Measurements from ENCODE around the gene APEX1. TPM values are rescaled to one million over a fixed set of nuclear protein-coding genes. Genes with fewer than 3 reads are reported as not detected.
A peak's percentile ranks its signal among the peaks of the same experiment; 100 is the strongest.

Gene APEX1
- total RNA-seq, 3 donors from 2014 or later, result 129 to 165 (median 150) TPM

DNA sequence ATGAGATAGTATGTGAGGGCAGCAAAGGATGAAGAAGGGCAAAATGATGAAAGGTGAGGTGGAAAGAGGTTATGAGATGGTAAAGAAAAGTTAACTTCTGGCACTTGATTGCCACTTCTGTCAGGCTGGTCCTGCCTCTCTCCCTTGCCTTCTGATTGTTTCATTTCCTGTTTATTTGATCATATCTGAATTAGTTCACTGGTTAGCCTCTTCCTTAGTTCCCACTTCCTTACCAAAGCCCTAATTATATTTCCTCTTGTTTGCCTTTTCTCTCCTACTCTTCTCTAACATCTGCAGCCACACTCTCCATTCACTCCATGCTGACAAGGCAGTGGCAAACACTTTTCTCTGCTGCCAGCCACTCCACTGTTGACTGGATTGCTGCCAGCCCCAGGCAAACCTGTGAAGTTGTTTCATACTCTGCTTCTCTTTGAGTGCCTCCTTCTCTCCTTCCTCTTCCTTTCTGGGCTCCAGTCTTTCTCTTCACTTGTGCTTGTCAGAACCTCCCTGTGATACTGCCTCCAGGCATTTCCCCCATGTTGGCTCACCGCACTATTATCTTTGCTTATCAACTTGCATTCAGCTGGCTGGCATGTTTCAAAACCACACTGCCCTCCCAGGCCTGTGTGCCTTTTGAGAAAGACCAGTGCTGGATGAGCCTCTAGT is 22.3 kb downstream of the APEX1 start:
- H3K27me3 ChIP-seq, result no peaks in the 10 kb centered on the region
- no peak overlapping the region for H3K4me3 ChIP-seq
- H3K9me3 ChIP-seq, result no peaks in the 10 kb centered on the region
- intact Hi-C loops (cut with DNase I; ENCODE audit: low total_unique reads), result no loop called here
- peak overlapping the region; percentile 43 to 45 for H3K27ac ChIP-seq
- DNase-seq (ENCODE audit: low spot score in 2 of 2), result peak in 1 of 2 donors; percentile 67
- TF ChIP-seq POLR2A (IDR thresholded peaks at IDR 0.05) (no peak), POLR2AphosphoS5 (IDR thresholded peaks at IDR 0.05) (no peak)
- TF ChIP-seq, protein P1, sequence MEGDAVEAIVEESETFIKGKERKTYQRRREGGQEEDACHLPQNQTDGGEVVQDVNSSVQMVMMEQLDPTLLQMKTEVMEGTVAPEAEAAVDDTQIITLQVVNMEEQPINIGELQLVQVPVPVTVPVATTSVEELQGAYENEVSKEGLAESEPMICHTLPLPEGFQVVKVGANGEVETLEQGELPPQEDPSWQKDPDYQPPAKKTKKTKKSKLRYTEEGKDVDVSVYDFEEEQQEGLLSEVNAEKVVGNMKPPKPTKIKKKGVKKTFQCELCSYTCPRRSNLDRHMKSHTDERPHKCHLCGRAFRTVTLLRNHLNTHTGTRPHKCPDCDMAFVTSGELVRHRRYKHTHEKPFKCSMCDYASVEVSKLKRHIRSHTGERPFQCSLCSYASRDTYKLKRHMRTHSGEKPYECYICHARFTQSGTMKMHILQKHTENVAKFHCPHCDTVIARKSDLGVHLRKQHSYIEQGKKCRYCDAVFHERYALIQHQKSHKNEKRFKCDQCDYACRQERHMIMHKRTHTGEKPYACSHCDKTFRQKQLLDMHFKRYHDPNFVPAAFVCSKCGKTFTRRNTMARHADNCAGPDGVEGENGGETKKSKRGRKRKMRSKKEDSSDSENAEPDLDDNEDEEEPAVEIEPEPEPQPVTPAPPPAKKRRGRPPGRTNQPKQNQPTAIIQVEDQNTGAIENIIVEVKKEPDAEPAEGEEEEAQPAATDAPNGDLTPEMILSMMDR (IDR thresholded peaks at IDR 0.05), result no peak
- no peaks in the 10 kb centered on the region for H3K4me1 ChIP-seq
- H3K36me3 ChIP-seq, result no peaks in the 10 kb centered on the region

DNA sequence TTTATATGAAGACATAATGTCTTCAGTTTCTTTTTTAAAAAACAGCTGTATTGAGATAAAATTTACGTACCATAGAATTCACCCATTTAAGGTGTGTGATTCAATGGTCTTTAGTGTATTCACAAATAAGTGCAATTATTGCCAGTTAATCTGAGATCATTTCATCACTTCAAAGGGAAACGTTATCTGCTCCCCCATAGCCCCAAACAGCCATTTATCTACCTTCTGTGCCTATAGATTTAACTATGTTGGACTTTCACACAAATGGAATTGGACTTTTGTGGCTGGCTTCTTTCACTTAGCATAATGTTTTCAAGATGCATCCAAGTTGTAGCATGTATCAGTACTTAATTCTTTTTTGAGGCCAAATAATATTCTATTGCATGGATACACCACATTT is 23.9 kb downstream of the APEX1 start:
- Histone ChIP-seq H3K27ac (no peak overlapping the region), H3K27me3 (no peaks in the 10 kb centered on the region), H3K4me1 (no peaks in the 10 kb centered on the region), H3K36me3 (no peaks in the 10 kb centered on the region), H3K4me3 (no peak overlapping the region), H3K9me3 (no peaks in the 10 kb centered on the region)
- TF ChIP-seq POLR2AphosphoS5 (IDR thresholded peaks at IDR 0.05), result no peak
- no peak for TF ChIP-seq POLR2A (IDR thresholded peaks at IDR 0.05)
- TF ChIP-seq, protein P1 (IDR thresholded peaks at IDR 0.05), result no peak
- no peak for DNase-seq (ENCODE audit: low spot score in 2 of 2)
- intact Hi-C loops (cut with DNase I; ENCODE audit: low total_unique reads), result no loop called here

DNA sequence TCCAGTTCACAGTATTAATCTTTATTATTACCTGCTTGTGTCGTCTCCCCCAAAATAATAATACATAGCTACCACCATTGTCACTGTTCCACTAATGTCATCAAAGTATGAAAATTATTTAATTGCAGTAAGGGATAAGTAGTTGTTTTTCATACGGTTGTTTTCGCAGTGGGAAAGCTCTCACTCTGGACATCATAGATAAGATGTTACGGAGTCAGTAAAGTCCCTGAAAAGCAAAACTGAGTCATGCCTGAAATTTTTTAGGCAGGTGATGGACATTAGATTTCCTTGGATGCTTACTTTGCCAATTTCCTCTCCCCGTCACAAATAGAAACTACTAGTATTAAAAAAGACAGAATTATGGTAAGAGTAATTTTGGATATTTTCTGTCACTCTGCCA is 27.4 kb downstream of the APEX1 start:
- H3K27ac ChIP-seq, result no peak overlapping the region
- TF ChIP-seq, protein P1 (IDR thresholded peaks at IDR 0.05), result no peak
- no peak for TF ChIP-seq POLR2AphosphoS5 (IDR thresholded peaks at IDR 0.05)
- TF ChIP-seq POLR2A (IDR thresholded peaks at IDR 0.05), result no peak
- no peaks in the 10 kb centered on the region for H3K4me1 ChIP-seq
- H3K27me3 ChIP-seq, result no peaks in the 10 kb centered on the region
- no peak overlapping the region for H3K4me3 ChIP-seq
- no peak for DNase-seq (ENCODE audit: low spot score in 2 of 2)
- H3K36me3 ChIP-seq, result no peaks in the 10 kb centered on the region
- no peaks in the 10 kb centered on the region for H3K9me3 ChIP-seq
- intact Hi-C loops (cut with DNase I; ENCODE audit: low total_unique reads), result no loop called here

DNA sequence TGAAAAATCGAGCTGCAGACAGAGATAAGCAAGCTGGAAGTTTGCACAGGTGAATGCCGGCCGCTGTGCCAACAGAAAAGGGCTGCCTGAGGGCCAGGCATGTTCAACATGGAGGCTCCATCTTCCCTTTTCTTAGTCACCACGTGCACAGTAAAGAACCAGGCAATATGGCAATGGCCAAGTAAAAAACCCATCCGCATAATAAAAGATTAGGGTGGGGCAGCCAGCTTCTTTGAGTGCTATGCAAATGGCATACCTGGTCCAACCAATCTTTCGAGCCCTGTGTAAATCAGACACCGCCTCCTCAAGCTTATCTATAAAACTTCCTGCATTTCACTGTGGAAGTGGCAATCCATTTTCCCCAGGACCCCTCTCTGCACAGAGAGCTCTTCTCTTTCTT is 30.9 kb downstream of the APEX1 start:
- Histone ChIP-seq H3K27me3 (no peaks in the 10 kb centered on the region), H3K4me1 (no peaks in the 10 kb centered on the region), H3K9me3 (no peaks in the 10 kb centered on the region), H3K4me3 (no peak overlapping the region), H3K27ac (no peak overlapping the region), H3K36me3 (no peaks in the 10 kb centered on the region)
- intact Hi-C loops (cut with DNase I; ENCODE audit: low total_unique reads), result no loop called here
- DNase-seq (ENCODE audit: low spot score in 2 of 2), result no peak
- TF ChIP-seq POLR2A (IDR thresholded peaks at IDR 0.05) (no peak), POLR2AphosphoS5 (IDR thresholded peaks at IDR 0.05) (no peak)
- TF ChIP-seq, protein P1 (IDR thresholded peaks at IDR 0.05), result no peak

DNA sequence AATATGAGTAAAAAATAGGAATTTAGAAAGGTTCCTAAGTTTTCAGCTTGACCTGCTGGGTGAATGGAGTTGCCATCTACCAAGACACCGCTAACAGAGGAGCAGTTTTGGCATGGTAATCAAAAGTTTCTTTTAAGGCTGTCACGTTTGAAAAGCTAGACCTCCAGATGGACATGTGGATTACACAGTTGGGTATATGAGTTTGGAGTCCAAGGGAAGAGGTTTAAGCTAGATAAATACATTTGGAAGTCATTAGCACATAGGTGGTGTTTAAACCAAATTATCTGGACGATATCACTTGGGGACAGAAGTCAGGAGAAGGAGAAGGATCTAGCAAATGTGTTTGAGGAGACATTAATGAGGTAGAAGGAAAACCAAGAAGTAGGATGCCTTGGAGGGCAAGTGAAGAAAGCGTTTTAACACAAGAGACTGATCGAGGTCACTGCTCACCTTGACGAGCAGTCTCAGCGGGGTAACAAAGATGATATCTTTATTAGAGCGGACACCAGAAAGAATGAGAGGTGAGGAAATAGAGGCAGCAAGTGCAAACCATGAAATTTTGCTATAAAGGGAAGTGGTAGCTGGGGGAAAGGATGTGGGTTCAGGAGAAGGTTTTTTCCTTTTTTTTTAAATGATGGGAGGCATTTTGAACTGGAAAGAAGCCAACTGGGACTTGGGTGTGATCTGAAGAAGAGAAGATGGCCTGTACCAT is 31.8 kb downstream of the APEX1 start:
- no peaks in the 10 kb centered on the region for H3K4me1 ChIP-seq
- H3K27ac ChIP-seq, result no peak overlapping the region
- no peaks in the 10 kb centered on the region for H3K9me3 ChIP-seq
- no peak overlapping the region for H3K4me3 ChIP-seq
- TF ChIP-seq POLR2AphosphoS5 (IDR thresholded peaks at IDR 0.05) (no peak), POLR2A (IDR thresholded peaks at IDR 0.05) (no peak)
- TF ChIP-seq, protein P1 (IDR thresholded peaks at IDR 0.05), result no peak
- no peaks in the 10 kb centered on the region for H3K36me3 ChIP-seq
- intact Hi-C loops (cut with DNase I; ENCODE audit: low total_unique reads), result no loop called here
- no peaks in the 10 kb centered on the region for H3K27me3 ChIP-seq
- no peak for DNase-seq (ENCODE audit: low spot score in 2 of 2)
